ENCODE results near the gene FAM13A. TPM values are rescaled to one million over a fixed set of nuclear protein-coding genes. Genes with fewer than 3 reads are reported as not detected.

FAM13A gene
- total RNA-seq, 1 donor from 2014 or later: 40.3 TPM

DNA sequence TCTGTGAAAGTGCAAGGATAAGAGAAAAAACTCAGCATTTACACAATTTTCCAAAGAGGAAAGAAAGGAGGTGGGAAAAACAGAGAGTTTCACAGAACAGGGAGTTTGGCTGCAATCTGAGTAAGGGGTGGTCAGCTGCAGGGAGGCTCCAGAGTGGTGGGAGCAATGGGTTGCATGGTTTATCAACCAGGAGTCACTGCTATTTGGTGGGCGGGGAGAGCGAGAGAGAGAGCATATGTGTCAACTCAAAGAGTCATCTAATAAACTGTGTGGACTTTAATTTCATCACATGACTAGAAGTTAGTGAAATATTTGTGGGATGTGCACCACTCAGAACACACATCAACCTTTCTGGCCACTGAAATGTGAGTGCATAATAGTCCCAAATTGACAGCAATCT, 94.6 kb downstream of the FAM13A start:
- no peaks in the 10 kb centered on the region for H3K9me3 ChIP-seq (ENCODE audit: low read depth)
- H4K20me1 ChIP-seq (ENCODE audit: low read depth): no peaks in the 10 kb centered on the region
- Mint-ChIP-seq H3K36me3 (peaks cover 9% of the 10 kb centered on the region), H3K9me3 (peaks cover 7% of the 10 kb centered on the region), H3K4me1 (no peaks in the 10 kb centered on the region), H3K27ac (no peak overlapping the region), H3K4me3 (no peak overlapping the region), H3K27me3 (ENCODE audit: insufficient read depth, low read depth) (peaks cover 3% of the 10 kb centered on the region)
- H3K79me2 ChIP-seq (ENCODE audit: low read depth): no peaks in the 10 kb centered on the region
- H3K27ac ChIP-seq: no peak overlapping the region
- no peak overlapping the region for H3K9ac ChIP-seq
- no peak overlapping the region for H2AFZ ChIP-seq (replicated peaks)
- DNase-seq (ENCODE audit: low spot score): no peak
- no peaks in the 10 kb centered on the region for H3K27me3 ChIP-seq
- H3K4me1 ChIP-seq: peaks cover 11% of the 10 kb centered on the region
- H3K36me3 ChIP-seq: no peaks in the 10 kb centered on the region
- H3F3A ChIP-seq (ENCODE audit: low read depth): no peaks in the 10 kb centered on the region
- H3K4me3 ChIP-seq: no peak overlapping the region
- no peak overlapping the region for H3K4me2 ChIP-seq
- TF ChIP-seq EZH2 (IDR thresholded peaks at IDR 0.05) (no peak), EZH2phosphoT487 (IDR thresholded peaks at IDR 0.05) (no peak)
- TF ChIP-seq, protein P1, sequence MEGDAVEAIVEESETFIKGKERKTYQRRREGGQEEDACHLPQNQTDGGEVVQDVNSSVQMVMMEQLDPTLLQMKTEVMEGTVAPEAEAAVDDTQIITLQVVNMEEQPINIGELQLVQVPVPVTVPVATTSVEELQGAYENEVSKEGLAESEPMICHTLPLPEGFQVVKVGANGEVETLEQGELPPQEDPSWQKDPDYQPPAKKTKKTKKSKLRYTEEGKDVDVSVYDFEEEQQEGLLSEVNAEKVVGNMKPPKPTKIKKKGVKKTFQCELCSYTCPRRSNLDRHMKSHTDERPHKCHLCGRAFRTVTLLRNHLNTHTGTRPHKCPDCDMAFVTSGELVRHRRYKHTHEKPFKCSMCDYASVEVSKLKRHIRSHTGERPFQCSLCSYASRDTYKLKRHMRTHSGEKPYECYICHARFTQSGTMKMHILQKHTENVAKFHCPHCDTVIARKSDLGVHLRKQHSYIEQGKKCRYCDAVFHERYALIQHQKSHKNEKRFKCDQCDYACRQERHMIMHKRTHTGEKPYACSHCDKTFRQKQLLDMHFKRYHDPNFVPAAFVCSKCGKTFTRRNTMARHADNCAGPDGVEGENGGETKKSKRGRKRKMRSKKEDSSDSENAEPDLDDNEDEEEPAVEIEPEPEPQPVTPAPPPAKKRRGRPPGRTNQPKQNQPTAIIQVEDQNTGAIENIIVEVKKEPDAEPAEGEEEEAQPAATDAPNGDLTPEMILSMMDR (IDR thresholded peaks at IDR 0.05): no peak

DNA sequence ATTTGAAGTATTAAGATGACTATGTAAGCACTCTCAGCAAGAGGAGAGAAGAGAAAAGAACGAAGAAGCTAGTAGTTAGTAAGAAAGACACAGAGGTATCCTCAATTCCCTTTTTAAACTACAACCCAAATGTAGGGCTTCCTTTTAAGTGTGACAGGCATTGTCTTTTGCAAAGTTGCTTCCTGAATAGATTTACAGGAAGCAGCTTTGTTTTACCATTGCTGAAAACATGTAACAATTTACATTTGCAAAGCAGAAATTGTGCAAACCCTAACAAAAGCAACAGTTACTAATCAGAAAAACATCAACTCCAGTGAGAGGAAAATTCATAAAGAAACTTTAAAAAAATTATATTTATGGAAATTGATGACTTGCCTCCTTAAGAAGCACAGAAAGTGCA, 96.4 kb downstream of the FAM13A start:
- H3K4me1 ChIP-seq: peaks cover 11% of the 10 kb centered on the region
- H4K20me1 ChIP-seq (ENCODE audit: low read depth): no peaks in the 10 kb centered on the region
- H3K9ac ChIP-seq: no peak overlapping the region
- DNase-seq (ENCODE audit: low spot score): peak; percentile 13
- no peaks in the 10 kb centered on the region for H3K27me3 ChIP-seq
- no peak overlapping the region for H2AFZ ChIP-seq (replicated peaks)
- H3K27ac ChIP-seq: no peak overlapping the region
- Mint-ChIP-seq H3K36me3 (peaks cover 8% of the 10 kb centered on the region), H3K4me1 (no peaks in the 10 kb centered on the region), H3K27me3 (ENCODE audit: insufficient read depth, low read depth) (peaks cover 7% of the 10 kb centered on the region), H3K4me3 (no peak overlapping the region), H3K27ac (no peak overlapping the region), H3K9me3 (peaks cover 7% of the 10 kb centered on the region)
- no peak overlapping the region for H3K4me3 ChIP-seq
- H3K4me2 ChIP-seq: peak overlapping the region; percentile 36
- no peaks in the 10 kb centered on the region for H3K79me2 ChIP-seq (ENCODE audit: low read depth)
- no peaks in the 10 kb centered on the region for H3F3A ChIP-seq (ENCODE audit: low read depth)
- TF ChIP-seq, protein P1 (IDR thresholded peaks at IDR 0.05): no peak
- no peaks in the 10 kb centered on the region for H3K9me3 ChIP-seq (ENCODE audit: low read depth)
- H3K36me3 ChIP-seq: no peaks in the 10 kb centered on the region

DNA sequence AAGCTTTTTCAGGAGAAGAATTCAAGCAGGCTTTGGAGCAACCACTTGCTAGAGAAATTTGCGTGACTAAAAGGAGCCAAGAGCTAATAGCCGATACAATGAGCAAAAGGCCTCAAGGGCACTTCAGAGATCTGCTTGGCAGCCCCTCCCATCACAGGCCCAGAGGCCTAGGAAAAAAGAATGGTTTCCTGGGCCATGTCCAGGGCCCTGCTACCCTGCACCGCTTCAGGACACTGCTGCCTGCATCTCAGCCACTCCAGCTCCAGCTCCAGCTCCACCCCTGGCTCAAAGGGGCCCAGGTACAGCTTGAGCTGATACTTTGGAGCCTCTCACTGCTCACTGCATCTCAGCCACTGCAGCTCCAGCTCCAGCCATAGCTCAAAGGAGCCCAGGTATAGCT, 98.9 kb downstream of the FAM13A start:
- Histone ChIP-seq H3K36me3 (no peaks in the 10 kb centered on the region), H3K9ac (no peak overlapping the region), H3K4me1 (peaks cover 11% of the 10 kb centered on the region), H3K4me3 (no peak overlapping the region), H3K79me2 (ENCODE audit: low read depth) (no peaks in the 10 kb centered on the region), H3K27me3 (no peaks in the 10 kb centered on the region), H4K20me1 (ENCODE audit: low read depth) (no peaks in the 10 kb centered on the region), H3K9me3 (ENCODE audit: low read depth) (no peaks in the 10 kb centered on the region), H3K4me2 (no peak overlapping the region), H2AFZ (replicated peaks) (no peak overlapping the region), H3F3A (ENCODE audit: low read depth) (no peaks in the 10 kb centered on the region), H3K27ac (no peak overlapping the region)
- H3K4me3 Mint-ChIP-seq: no peak overlapping the region
- H3K9me3 Mint-ChIP-seq: peaks cover 7% of the 10 kb centered on the region
- DNase-seq (ENCODE audit: low spot score): no peak
- H3K27me3 Mint-ChIP-seq (ENCODE audit: insufficient read depth, low read depth): peaks cover 7% of the 10 kb centered on the region
- H3K4me1 Mint-ChIP-seq: no peaks in the 10 kb centered on the region
- no peak for TF ChIP-seq EZH2 (IDR thresholded peaks at IDR 0.05)
- H3K27ac Mint-ChIP-seq: no peak overlapping the region
- H3K36me3 Mint-ChIP-seq: peaks cover 7% of the 10 kb centered on the region

DNA sequence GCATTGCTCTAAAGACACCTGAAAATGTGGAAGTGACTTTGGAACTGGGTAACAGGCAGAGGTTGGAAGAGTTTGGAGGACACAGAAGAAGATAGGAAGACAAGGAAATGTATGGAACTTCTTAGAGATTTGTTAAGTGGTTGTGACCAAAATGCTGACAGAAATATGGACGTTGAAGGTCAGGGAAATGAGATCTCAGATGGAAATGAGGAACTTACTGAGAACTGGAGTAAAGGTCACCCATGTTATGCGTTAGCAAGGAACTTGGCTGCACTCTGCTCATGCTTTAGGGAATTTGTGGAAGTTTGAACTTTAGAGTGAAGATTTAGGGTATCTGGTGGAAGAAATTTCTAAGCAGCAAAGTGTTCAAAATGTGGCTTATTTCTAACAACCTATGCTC, 99.4 kb downstream of the FAM13A start:
- no peaks in the 10 kb centered on the region for H3K36me3 ChIP-seq
- Mint-ChIP-seq H3K27ac (no peak overlapping the region), H3K4me1 (no peaks in the 10 kb centered on the region), H3K27me3 (ENCODE audit: insufficient read depth, low read depth) (peaks cover 7% of the 10 kb centered on the region), H3K4me3 (no peak overlapping the region), H3K36me3 (peaks cover 7% of the 10 kb centered on the region), H3K9me3 (peaks cover 7% of the 10 kb centered on the region)
- H3K4me2 ChIP-seq: no peak overlapping the region
- no peak overlapping the region for H3K4me3 ChIP-seq
- no peaks in the 10 kb centered on the region for H3K79me2 ChIP-seq (ENCODE audit: low read depth)
- H2AFZ ChIP-seq (replicated peaks): no peak overlapping the region
- no peaks in the 10 kb centered on the region for H4K20me1 ChIP-seq (ENCODE audit: low read depth)
- no peak overlapping the region for H3K9ac ChIP-seq
- H3K4me1 ChIP-seq: peaks cover 11% of the 10 kb centered on the region
- H3K9me3 ChIP-seq (ENCODE audit: low read depth): no peaks in the 10 kb centered on the region
- TF ChIP-seq EZH2phosphoT487 (IDR thresholded peaks at IDR 0.05): no peak
- TF ChIP-seq, protein P1 (IDR thresholded peaks at IDR 0.05): no peak
- no peak overlapping the region for H3K27ac ChIP-seq
- no peaks in the 10 kb centered on the region for H3F3A ChIP-seq (ENCODE audit: low read depth)
- H3K27me3 ChIP-seq: no peaks in the 10 kb centered on the region
- DNase-seq (ENCODE audit: low spot score): no peak

All from neural progenitor cell (in vitro differentiated cells).